A549 (cell line): Measurements from ENCODE around the gene DAB1. TPM values are rescaled to one million over a fixed set of nuclear protein-coding genes. Genes with fewer than 3 reads are reported as not detected.

ENCODE experiments used
- ATAC-seq, 2 experiments: fragments of 200-7000 bp in 1 of 2; fragments of >200 bp in 1 of 2; cut with Nextera tagmentation in 1 of 2; cut with Tn5 transposase in 1 of 2; 3 replicates each; pipeline versions ENCODE4 v1.8.0 to v1.9.1; 2018 to 2020; ENCODE audit warnings: mild to moderate bottlenecking in 1 of 2, moderate library complexity in 1 of 2
- CTCF ChIA-PET: fragments of 300-600 bp; sonication (Branson Sonifier 250); formaldehyde crosslinking; extraction: SDS; loops from one replicate; lab custom pipeline; 2021; ENCODE audit warnings: antibody characterized with exemption, inconsistent platforms; lab: Yijun Ruan, JAX
- POLR2A ChIA-PET: fragments of 350-600 bp; formaldehyde crosslinking; extraction: SDS; loops from one replicate; lab custom pipeline; 2021; ENCODE audit warnings: antibody characterized with exemption, inconsistent platforms; lab: Yijun Ruan, JAX
- DNase-seq, 2 experiments: peaks; one replicate each; pipeline versions ENCODE4 v3.0.0 to v3.0.0-alpha.2; 2011 to 2016; ENCODE audit warnings: low read depth in 1 of 2, low spot score in 1 of 2
- FAIRE-seq: peaks from 2 replicates; lab custom pipeline; 2011; peaks lifted over from hg19 to GRCh38; lab: Jason Lieb, UNC
- H3K27ac ChIP-seq, 2 experiments: fragments of >200 bp; sonication (Bioruptor Twin); formaldehyde crosslinking; 3 replicates each; pipeline ENCODE4 v1.5.1; 2016 to 2017
- H3K4me1 ChIP-seq: fragments of >200 bp; sonication (Bioruptor Twin); formaldehyde crosslinking; 3 replicates; pipeline ENCODE4 v1.6.1; 2016
- H3K4me2 ChIP-seq: fragments of >200 bp; sonication (Bioruptor Twin); formaldehyde crosslinking; 3 replicates; pipeline ENCODE4 v1.6.1; 2016
- H3K4me3 ChIP-seq: fragments of >200 bp; sonication (Bioruptor Twin); formaldehyde crosslinking; 3 replicates; pipeline ENCODE4 v1.5.1; 2016
- H3K9me3 ChIP-seq: fragments of >200 bp; sonication (Bioruptor Twin); formaldehyde crosslinking; 3 replicates; pipeline ENCODE4 v1.6.1; 2016
- CBX2 ChIP-seq: fragments of 200-600 bp; sonication (generic); IDR thresholded peaks from 2 replicates; pipeline ENCODE4 v1.6.1; 2016; ENCODE audit warnings: low read depth, mild to moderate bottlenecking, borderline replicate concordance
- CHD4 ChIP-seq: fragments of 200-600 bp; sonication (generic); IDR thresholded peaks from 2 replicates; pipeline ENCODE4 v1.6.1; 2016; ENCODE audit warnings: antibody characterized with exemption, mild to moderate bottlenecking, borderline replicate concordance
- EHF ChIP-seq: fragments of 250-450 bp; sonication (Bioruptor Pico); IDR thresholded peaks from 2 replicates; pipeline ENCODE4 v1.5.0; 2020; ENCODE audit warnings: mild to moderate bottlenecking
- HEYL ChIP-seq: fragments of 250-450 bp; sonication (Bioruptor Pico); IDR thresholded peaks from 2 replicates; pipeline ENCODE4 v1.8.0; 2021; ENCODE audit warnings: mild to moderate bottlenecking, moderate library complexity
- JUN ChIP-seq, 2 experiments: fragments of >200 bp; sonication (Bioruptor Twin); formaldehyde crosslinking; IDR thresholded peaks; 2 replicates in 1 of 2; 3 replicates in 1 of 2; pipeline ENCODE4 v1.6.1; 2016 to 2017
- NPAS2 ChIP-seq: fragments of 250-450 bp; sonication (Bioruptor Pico); IDR thresholded peaks from 2 replicates; pipeline ENCODE4 v1.8.0; 2022; ENCODE audit warnings: mild to moderate bottlenecking, moderate library complexity, borderline replicate concordance
- NR3C1 ChIP-seq: fragments of >200 bp; sonication (Bioruptor Twin); formaldehyde crosslinking; IDR thresholded peaks from 3 replicates; pipeline ENCODE4 v1.6.1; 2017
- PHF8 ChIP-seq: fragments of 200-600 bp; sonication (generic); IDR thresholded peaks from 2 replicates; pipeline ENCODE4 v1.6.1; 2016; ENCODE audit warnings: low read depth, mild to moderate bottlenecking, antibody characterized with exemption, moderate library complexity, borderline replicate concordance
- POLR2A ChIP-seq: IDR thresholded peaks from 2 replicates; pipeline ENCODE4 v1.6.1; 2012; ENCODE audit warnings: mild to moderate bottlenecking, low read length
- RAD21 ChIP-seq, 2 experiments: fragments of >200 bp in 1 of 2; sonication (Bioruptor Twin) in 1 of 2; formaldehyde crosslinking in 1 of 2; IDR thresholded peaks in 1 of 2; conservative IDR thresholded peaks in 1 of 2; 2 replicates in 1 of 2; 3 replicates in 1 of 2; pipeline ENCODE4 v1.6.1; 2012 to 2018; ENCODE audit warnings: inconsistent platforms in 1 of 2
- RFX5 ChIP-seq: fragments of 450-650 bp; IDR thresholded peaks from 2 replicates; pipeline ENCODE4 v1.7.1; 2014; ENCODE audit warnings: antibody characterized with exemption, mild to moderate bottlenecking, moderate library complexity
- RNF2 ChIP-seq: fragments of 200-600 bp; sonication (generic); IDR thresholded peaks from 2 replicates; pipeline ENCODE4 v1.6.1; 2016; ENCODE audit warnings: low read depth, mild to moderate bottlenecking, antibody characterized with exemption, moderate library complexity, borderline replicate concordance
- SMC3 ChIP-seq: fragments of >200 bp; sonication (Bioruptor Twin); formaldehyde crosslinking; IDR thresholded peaks from 3 replicates; pipeline ENCODE4 v1.6.1; 2018; ENCODE audit warnings: inconsistent platforms
- SREBF2 ChIP-seq: fragments of 450-650 bp; IDR thresholded peaks from 2 replicates; pipeline ENCODE4 v1.6.1; 2014; ENCODE audit warnings: mild to moderate bottlenecking, moderate library complexity
- TFCP2L1 ChIP-seq: fragments of 250-450 bp; sonication (Bioruptor Pico); IDR thresholded peaks from 2 replicates; pipeline ENCODE4 v1.5.0; 2021; ENCODE audit warnings: mild to moderate bottlenecking
- USF2 ChIP-seq: fragments of 450-650 bp; IDR thresholded peaks from 2 replicates; pipeline ENCODE4 v1.6.1; 2014; ENCODE audit warnings: antibody characterized with exemption
- ZC3H11A ChIP-seq: fragments of 450-650 bp; IDR thresholded peaks from 2 replicates; pipeline ENCODE4 v1.6.1; 2014; ENCODE audit warnings: antibody characterized with exemption, mild to moderate bottlenecking
- ZFP36 ChIP-seq: fragments of 450-650 bp; IDR thresholded peaks from 2 replicates; pipeline ENCODE4 v1.6.1; 2014; ENCODE audit warnings: borderline replicate concordance; ENCODE audit not compliant: partially characterized antibody
- ZSCAN20 ChIP-seq: fragments of 250-450 bp; sonication (Bioruptor Pico); IDR thresholded peaks from 2 replicates; pipeline ENCODE4 v1.8.0; 2022; ENCODE audit warnings: mild to moderate bottlenecking, moderate library complexity
- WGBS: methylation state at CpG from one replicate; pipeline ENCODE4 v1.1.6; 2017; ENCODE audit errors: missing lambda C conversion rate; 5-methylcytosine and 5-hydroxymethylcytosine counted together
- polyA plus RNA-seq, 4 experiments: library from polyadenylated mRNA; depleted of rRNA in 3 of 4; stranded (reverse); fragments of >200 nt; fragmentation: RNase III in 1 of 4; extraction: RNeasy Plus Mini Kit Qiagen cat#74134 plus additional on column Dnase treatment in 1 of 4; gene quantifications; 2 replicates in 3 of 4; 3 replicates in 1 of 4; pipeline ENCODE4 v1.2.3, GENCODE V29; 2011 to 2017
- TF ChIP-seq, protein P1 (sequence below): IDR thresholded peaks from 2 replicates; pipeline ENCODE4 v1.6.1; 2012; ENCODE audit warnings: low read depth, borderline replicate concordance
- TF ChIP-seq, protein P2 (sequence below): IDR thresholded peaks from 2 replicates; pipeline ENCODE4 v1.6.1; 2012
- TF ChIP-seq, protein P3 (sequence below): fragments of >200 bp; sonication (Bioruptor Twin); formaldehyde crosslinking; IDR thresholded peaks from 2 replicates; pipeline ENCODE4 v1.6.1; 2016

The DAB1 gene
- polyA plus RNA-seq, 2 of the 4 experiments (the other 2 are of a cell fraction) = not detected

- ATAC-seq (no peak), FAIRE-seq (no peak)
Measured at GRCh38 chr1:57341721-57342120, 82.1 kb downstream of the DAB1 start.

DNA sequence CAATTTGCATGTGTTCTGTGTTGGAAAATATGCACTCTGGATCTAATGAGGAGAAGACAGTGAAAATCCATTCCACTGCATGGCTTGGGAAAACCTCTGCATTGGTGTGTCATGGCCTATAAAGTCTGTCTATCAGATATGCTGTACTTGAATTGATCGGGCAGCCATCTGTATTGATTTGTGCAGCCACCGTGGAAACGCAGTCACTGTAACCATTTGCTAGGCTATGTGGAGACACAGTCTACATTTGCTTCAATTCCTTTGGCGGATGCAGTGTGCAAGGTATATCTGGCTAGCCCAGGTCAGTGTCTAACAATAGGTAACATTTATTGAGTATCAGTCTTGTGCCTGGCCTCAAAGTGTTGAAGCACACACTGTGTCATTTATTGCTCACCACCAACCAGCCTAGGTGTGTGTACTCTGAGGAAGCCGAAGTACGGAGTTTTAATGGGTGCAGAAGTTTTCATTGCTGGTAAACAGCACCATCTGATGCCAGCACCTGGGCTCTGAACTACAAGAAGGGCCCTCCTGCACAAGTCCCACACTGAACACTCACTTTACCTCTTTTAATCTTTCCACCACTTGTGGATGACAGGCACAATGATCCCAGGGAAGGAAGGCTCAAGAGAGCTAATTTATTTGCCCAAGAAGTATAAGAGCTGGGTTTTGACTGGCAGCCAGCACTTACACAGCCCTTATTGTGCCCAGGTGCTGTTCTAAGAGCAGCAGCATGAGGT lies 83.4 kb downstream of the DAB1 start:
- no peak overlapping the region for H3K27ac ChIP-seq
- H3K9me3 ChIP-seq = no peaks in the 10 kb centered on the region
- H3K4me2 ChIP-seq = no peak overlapping the region
- WGBS = 21% methylated on average over 6 of the region's 6 CpGs
- POLR2A ChIA-PET = no interaction called here
- no peaks in the 10 kb centered on the region for H3K4me1 ChIP-seq
- FAIRE-seq (no peak), DNase-seq (no peak)
- no peak for TF ChIP-seq USF2
- TF ChIP-seq, protein P1, sequence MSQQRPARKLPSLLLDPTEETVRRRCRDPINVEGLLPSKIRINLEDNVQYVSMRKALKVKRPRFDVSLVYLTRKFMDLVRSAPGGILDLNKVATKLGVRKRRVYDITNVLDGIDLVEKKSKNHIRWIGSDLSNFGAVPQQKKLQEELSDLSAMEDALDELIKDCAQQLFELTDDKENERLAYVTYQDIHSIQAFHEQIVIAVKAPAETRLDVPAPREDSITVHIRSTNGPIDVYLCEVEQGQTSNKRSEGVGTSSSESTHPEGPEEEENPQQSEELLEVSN = no peak
- TF ChIP-seq NR3C1 = no peak
- TF ChIP-seq, all 56 proteins: peak for 0
- no peak; a peak in 1 of 6 replicates for ATAC-seq
- no peak overlapping the region for H3K4me3 ChIP-seq
- CTCF ChIA-PET = no interaction called here

More at GRCh38 chr1:57341721-57342120, 82.1 kb downstream of the DAB1 start:
- no peak overlapping the region for H3K4me3 ChIP-seq
- H3K9me3 ChIP-seq = no peaks in the 10 kb centered on the region
- DNase-seq = no peak
- ChIA-PET CTCF (no interaction called here), POLR2A (no interaction called here)
- no peak overlapping the region for H3K27ac ChIP-seq
- H3K4me2 ChIP-seq = no peak overlapping the region
- 0% methylated on average over 3 of the region's 3 CpGs for WGBS
- no peaks in the 10 kb centered on the region for H3K4me1 ChIP-seq
- TF ChIP-seq, protein P2, sequence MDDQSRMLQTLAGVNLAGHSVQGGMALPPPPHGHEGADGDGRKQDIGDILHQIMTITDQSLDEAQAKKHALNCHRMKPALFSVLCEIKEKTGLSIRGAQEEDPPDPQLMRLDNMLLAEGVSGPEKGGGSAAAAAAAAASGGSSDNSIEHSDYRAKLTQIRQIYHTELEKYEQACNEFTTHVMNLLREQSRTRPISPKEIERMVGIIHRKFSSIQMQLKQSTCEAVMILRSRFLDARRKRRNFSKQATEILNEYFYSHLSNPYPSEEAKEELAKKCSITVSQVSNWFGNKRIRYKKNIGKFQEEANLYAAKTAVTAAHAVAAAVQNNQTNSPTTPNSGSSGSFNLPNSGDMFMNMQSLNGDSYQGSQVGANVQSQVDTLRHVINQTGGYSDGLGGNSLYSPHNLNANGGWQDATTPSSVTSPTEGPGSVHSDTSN = no peak
- TF ChIP-seq RAD21 (conservative IDR thresholded peaks at IDR 0.05 in 1 of 2, IDR thresholded peaks at IDR 0.05 in 1 of 2) (no peak), CHD4 (no peak), SMC3 (no peak), NPAS2 (CRISPR knock-in tag) (no peak), RFX5 (no peak), PHF8 (no peak), POLR2A (no peak), ZC3H11A (no peak), ZSCAN20 (CRISPR knock-in tag) (no peak), CBX2 (no peak), HEYL (CRISPR knock-in tag) (no peak), EHF (CRISPR knock-in tag) (no peak), ZFP36 (no peak), JUN (IDR thresholded peaks at IDR 0.05) (no peak), TFCP2L1 (CRISPR knock-in tag) (no peak), SREBF2 (no peak), RNF2 (no peak)
- TF ChIP-seq, protein P1 = no peak
- TF ChIP-seq, protein P3, sequence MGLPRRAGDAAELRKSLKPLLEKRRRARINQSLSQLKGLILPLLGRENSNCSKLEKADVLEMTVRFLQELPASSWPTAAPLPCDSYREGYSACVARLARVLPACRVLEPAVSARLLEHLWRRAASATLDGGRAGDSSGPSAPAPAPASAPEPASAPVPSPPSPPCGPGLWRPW = no peak
